Cardiac muscle cell (in vitro differentiated cells and primary cell): ENCODE measurements around the gene SLC38A7. TPM values are rescaled to one million over a fixed set of nuclear protein-coding genes. Genes with fewer than 3 reads are reported as not detected.
A peak's percentile ranks its signal among the peaks of the same experiment; 100 is the strongest.
"Not testable (repeated sequence)": the region's sequence is repeated elsewhere in the genome, so short reads cannot be mapped to it uniquely, and the experiment has no call there.

Experiments used
- DNase-seq, 2 donors: peaks; one replicate each; pipeline versions ENCODE4 v3.0.0 to v3.0.0-alpha.2; 2010 to 2017; ENCODE audit warnings: low read depth in 1 of 2, low spot score in 1 of 2
- H3K27ac ChIP-seq: fragments of 200-600 bp; sonication (generic); 2 replicates; pipeline ENCODE4 v1.5.1; 2016
- H3K27me3 ChIP-seq: fragments of 200-600 bp; sonication (generic); 2 replicates; pipeline ENCODE4 v1.6.0; 2016; ENCODE audit warnings: control low read depth
- H3K36me3 ChIP-seq: fragments of 200-600 bp; sonication (generic); 2 replicates; pipeline ENCODE4 v1.5.1; 2016; ENCODE audit warnings: control low read depth
- H3K4me1 ChIP-seq: fragments of 200-600 bp; sonication (generic); 2 replicates; pipeline ENCODE4 v1.8.1; 2017; ENCODE audit warnings: low read depth, mild to moderate bottlenecking, mixed run types
- H3K4me3 ChIP-seq: fragments of 200-600 bp; sonication (generic); 2 replicates; pipeline ENCODE4 v1.5.1; 2016; ENCODE audit warnings: mild to moderate bottlenecking
- H3K9me3 ChIP-seq: fragments of 200-600 bp; sonication (generic); 2 replicates; pipeline ENCODE4 v1.5.1; 2017; ENCODE audit warnings: low read depth, mild to moderate bottlenecking, control low read depth
- polyA plus RNA-seq: library from polyadenylated mRNA; unstranded; fragments of >200 nt; fragmentation: Nextera tagmentation; extraction: Ambion mirVana; gene quantifications from 2 replicates; pipeline ENCODE4 v1.2.1, GENCODE V29; 2016
- total RNA-seq: library from RNA; depleted of rRNA; stranded (reverse); fragments of >200 nt; gene quantifications from 2 replicates; pipeline ENCODE4 v1.2.3, GENCODE V29; 2016
- TF ChIP-seq, protein P1 (sequence below): IDR thresholded peaks from 2 replicates; pipeline ENCODE4 v1.5.1; 2012; ENCODE audit warnings: low read depth, mild to moderate bottlenecking, low read length

Gene SLC38A7
- total and polyA plus RNA-seq, 2 experiments from 2014 or later, result 12.2 to 22.4 TPM

DNA sequence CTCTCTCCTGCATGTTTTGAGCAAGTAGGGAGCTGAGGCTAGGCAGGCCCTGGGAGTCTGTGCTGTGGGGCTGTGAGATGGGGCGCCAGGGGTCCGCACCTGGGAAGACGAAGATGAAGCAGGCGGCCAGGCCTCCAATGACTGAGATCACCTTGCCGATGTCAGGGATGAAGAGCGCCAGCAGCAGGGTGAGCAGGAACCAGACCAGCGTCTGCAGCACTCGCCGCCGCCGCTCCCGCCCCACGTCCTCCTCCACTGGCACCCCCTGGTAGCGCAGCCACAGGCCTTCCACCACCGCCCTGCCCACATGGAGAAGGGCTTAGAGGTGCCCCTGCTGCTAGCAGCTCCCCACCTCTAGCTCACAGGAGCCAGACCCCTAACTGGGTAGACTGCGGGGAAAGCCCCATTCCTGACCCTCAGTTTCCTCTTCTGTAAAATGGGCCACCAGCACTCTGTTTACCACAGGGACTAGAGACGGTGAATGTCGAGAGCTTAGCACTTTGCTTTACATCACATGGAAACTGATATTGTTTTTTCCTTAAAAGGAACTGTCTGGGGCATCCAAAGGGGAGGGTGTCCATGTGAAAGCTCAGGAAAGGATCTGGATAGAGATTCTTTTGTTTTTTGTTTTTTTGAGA, 13.5 kb downstream of the SLC38A7 start:
- Histone ChIP-seq H3K27ac (no peak overlapping the region), H3K4me1 (no peaks in the 10 kb centered on the region), H3K9me3 (no peaks in the 10 kb centered on the region), H3K4me3 (no peak overlapping the region), H3K36me3 (no peaks in the 10 kb centered on the region), H3K27me3 (no peaks in the 10 kb centered on the region)
- TF ChIP-seq, protein P1, sequence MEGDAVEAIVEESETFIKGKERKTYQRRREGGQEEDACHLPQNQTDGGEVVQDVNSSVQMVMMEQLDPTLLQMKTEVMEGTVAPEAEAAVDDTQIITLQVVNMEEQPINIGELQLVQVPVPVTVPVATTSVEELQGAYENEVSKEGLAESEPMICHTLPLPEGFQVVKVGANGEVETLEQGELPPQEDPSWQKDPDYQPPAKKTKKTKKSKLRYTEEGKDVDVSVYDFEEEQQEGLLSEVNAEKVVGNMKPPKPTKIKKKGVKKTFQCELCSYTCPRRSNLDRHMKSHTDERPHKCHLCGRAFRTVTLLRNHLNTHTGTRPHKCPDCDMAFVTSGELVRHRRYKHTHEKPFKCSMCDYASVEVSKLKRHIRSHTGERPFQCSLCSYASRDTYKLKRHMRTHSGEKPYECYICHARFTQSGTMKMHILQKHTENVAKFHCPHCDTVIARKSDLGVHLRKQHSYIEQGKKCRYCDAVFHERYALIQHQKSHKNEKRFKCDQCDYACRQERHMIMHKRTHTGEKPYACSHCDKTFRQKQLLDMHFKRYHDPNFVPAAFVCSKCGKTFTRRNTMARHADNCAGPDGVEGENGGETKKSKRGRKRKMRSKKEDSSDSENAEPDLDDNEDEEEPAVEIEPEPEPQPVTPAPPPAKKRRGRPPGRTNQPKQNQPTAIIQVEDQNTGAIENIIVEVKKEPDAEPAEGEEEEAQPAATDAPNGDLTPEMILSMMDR, result no peak
- no peak for DNase-seq

- Histone ChIP-seq H3K9me3 (no peaks in the 10 kb centered on the region), H3K27ac (no peak overlapping the region), H3K4me3 (no peak overlapping the region), H3K36me3 (no peaks in the 10 kb centered on the region), H3K4me1 (no peaks in the 10 kb centered on the region), H3K27me3 (no peaks in the 10 kb centered on the region)
- no peak for DNase-seq
- TF ChIP-seq, protein P1, result no peak
Measured at GRCh38 chr16:58670177-58670576, 14.4 kb downstream of the SLC38A7 start.

DNA sequence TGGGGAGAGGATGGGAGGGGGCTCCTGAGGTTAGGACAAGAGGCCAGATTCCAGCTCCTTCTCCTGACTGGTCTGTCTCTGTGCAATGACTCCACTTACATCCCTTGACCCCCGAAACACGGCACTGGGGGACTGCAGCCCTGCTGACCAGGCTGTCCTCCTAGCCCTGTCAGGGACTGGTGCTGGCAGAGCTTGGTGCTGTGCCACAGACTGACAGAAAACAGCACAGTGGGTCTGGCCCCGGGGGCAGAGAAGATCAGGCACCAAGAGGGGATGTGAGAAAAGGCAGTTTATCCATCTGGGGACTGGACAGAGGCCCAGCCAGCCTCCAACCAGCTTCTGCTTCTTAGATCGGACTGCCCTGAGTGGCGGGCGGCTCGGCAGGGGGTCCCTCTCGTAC, 19.4 kb downstream of the SLC38A7 start:
- H3K27ac ChIP-seq, result no peak overlapping the region
- TF ChIP-seq, protein P1, result no peak
- H3K27me3 ChIP-seq, result no peaks in the 10 kb centered on the region
- no peaks in the 10 kb centered on the region for H3K36me3 ChIP-seq
- no peak overlapping the region for H3K4me3 ChIP-seq
- H3K9me3 ChIP-seq, result no peaks in the 10 kb centered on the region
- no peak for DNase-seq
- H3K4me1 ChIP-seq, result no peaks in the 10 kb centered on the region

GRCh38 chr16:58661199-58661830, 23.3 kb downstream of the SLC38A7 start:
- DNase-seq, result peak; percentile 76 to 87
- H3K4me1 ChIP-seq, result no peaks in the 10 kb centered on the region
- no peaks in the 10 kb centered on the region for H3K36me3 ChIP-seq
- H3K9me3 ChIP-seq, result no peaks in the 10 kb centered on the region
- TF ChIP-seq, protein P1, result peak; percentile 70
- H3K27me3 ChIP-seq, result no peaks in the 10 kb centered on the region
- no peak overlapping the region for H3K27ac ChIP-seq
- no peak overlapping the region for H3K4me3 ChIP-seq

DNA sequence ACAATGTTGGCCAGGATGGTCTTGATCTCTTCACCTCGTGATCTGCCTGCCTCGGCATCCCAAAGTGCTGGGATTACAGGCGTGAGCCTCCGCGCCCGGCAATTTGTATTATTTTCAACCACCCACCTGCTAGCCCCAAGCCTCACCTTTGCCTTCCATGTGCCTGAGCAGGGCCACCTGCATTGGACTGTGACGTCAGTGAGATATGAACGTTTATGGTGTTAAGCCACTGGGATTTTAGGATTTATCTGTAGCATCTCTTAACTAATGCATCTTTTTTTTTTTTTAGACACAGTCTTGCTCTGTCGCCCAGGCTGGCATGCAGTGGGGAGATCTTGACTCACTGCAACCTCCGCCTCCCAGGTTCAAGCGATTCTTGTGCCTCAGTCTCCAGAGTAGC, 24.7 kb downstream of the SLC38A7 start:
- not testable (repeated sequence) for H3K27ac ChIP-seq

DNA sequence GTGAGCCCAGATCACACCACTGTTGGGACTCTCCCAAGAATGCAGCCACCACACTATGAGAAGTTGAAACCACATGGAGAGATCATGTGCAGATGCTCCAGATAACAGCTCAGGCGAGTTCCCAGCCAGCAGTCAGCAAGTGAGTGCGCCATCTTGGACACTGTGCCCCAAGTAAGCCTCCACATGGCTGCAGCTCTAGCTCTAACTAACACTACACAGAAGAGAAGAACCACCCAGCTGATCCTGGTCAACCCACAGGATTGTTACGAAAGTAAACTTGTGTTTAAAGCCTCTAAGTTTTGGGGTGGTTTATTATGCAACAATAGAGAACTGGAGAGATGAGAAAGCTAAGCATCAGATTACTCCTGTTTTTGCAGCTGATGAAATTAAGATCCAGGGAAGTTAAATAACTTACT, 25.8 kb downstream of the SLC38A7 start:
- Histone ChIP-seq H3K4me3 (no peak overlapping the region), H3K4me1 (no peaks in the 10 kb centered on the region), H3K9me3 (no peaks in the 10 kb centered on the region), H3K36me3 (no peaks in the 10 kb centered on the region), H3K27me3 (no peaks in the 10 kb centered on the region), H3K27ac (no peak overlapping the region)
- TF ChIP-seq, protein P1, result no peak
- peak in 1 of 2 donors; percentile 8 for DNase-seq

More for the DNA sequence above, 24.7 kb downstream of the SLC38A7 start:
- not testable (repeated sequence) for H3K36me3 ChIP-seq, H3K27me3 ChIP-seq, H3K9me3 ChIP-seq, H3K4me1 ChIP-seq, DNase-seq, H3K4me3 ChIP-seq
